WERI-Rb-1 (cell line): ENCODE data around the gene KRTAP5-9.
"Not testable (repeated sequence)": the region's sequence is repeated elsewhere in the genome, so short reads cannot be mapped to it uniquely, and the experiment has no call there.

Experiments
- DNase-seq: peaks from one replicate; pipeline ENCODE4 v3.0.0-alpha.2; 2020
- H3K27ac ChIP-seq: fragments of 250-450 bp; sonication (Bioruptor Pico); 2 replicates; pipeline ENCODE4 v1.5.1; 2020; ENCODE audit warnings: mild to moderate bottlenecking, moderate library complexity
- H3K27me3 ChIP-seq: fragments of 250-450 bp; sonication (Bioruptor Pico); 2 replicates; pipeline ENCODE4 v1.5.1; 2021; ENCODE audit warnings: mild to moderate bottlenecking, low read depth, moderate library complexity; ENCODE audit not compliant: insufficient read depth, severe bottlenecking
- H3K36me3 ChIP-seq: fragments of 250-450 bp; sonication (Bioruptor Pico); 2 replicates; pipeline ENCODE4 v1.5.1; 2020; ENCODE audit warnings: mild to moderate bottlenecking, moderate library complexity
- H3K4me3 ChIP-seq: 2 replicates; pipeline ENCODE4 v1.5.1; 2011; ENCODE audit warnings: low read depth, mild to moderate bottlenecking, control low read depth, low read length
- H3K9me3 ChIP-seq: fragments of 250-450 bp; sonication (Bioruptor Pico); 2 replicates; pipeline ENCODE4 v1.5.1; 2021; ENCODE audit warnings: mild to moderate bottlenecking, moderate library complexity; ENCODE audit not compliant: severe bottlenecking
- CTCF ChIP-seq: IDR thresholded peaks from 2 replicates; pipeline ENCODE4 v1.5.1; 2011; ENCODE audit warnings: low read depth, mild to moderate bottlenecking, control low read depth, inconsistent platforms, low read length

The KRTAP5-9 gene

DNA sequence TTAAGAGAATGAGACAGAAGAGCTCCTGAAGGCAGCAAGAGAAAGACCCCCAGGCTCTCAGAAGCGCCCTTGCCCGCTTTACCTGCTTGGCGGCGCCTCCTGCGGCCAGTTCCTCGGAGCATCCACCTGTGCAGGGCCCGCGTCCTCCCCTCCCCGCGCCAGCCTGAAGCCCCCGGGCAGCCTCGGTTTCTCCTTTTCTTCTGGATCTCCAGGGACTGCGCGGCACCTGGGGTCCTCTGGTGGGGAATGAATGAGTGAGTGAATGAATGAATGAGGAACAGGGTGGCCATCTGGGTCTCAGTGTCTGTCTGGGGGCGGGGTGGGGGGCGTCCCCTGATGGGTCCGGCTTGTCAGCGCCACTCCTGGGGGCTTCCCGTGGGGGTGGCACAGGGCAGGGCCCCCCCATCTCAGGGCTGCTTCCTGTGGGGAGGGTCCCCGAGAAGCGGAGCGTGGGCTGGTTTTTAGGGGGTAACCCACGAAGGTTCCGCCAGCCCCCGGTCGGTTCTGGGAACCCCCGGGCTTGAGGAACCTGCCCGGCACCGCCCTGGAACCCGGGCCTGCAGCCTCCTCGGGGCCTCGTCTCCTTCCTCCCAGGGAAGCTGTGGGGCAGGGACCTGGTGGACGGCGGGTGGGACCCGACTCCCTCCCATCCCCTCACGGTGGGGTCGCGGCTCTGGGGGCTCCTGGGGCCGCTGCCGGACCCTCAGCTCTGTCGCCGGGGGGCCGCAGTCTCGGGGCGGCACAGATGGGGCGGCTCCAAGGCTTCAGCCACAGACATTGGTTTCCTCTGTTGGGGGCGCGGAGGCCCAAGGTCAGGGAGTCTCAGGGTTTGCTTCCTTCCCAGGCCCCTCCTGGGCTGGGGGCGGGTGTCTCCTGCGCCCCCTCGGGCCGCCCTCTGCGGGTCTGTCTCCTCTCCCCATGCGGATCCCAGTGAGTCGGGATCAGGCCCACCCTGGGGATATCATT, 29.4 kb upstream of the KRTAP5-9 start:
- Histone ChIP-seq H3K27me3 (no peaks in the 10 kb centered on the region), H3K4me3 (no peak overlapping the region), H3K9me3 (peaks cover 4% of the 10 kb centered on the region), H3K36me3 (no peaks in the 10 kb centered on the region), H3K27ac (no peak overlapping the region)
- no peak for DNase-seq
- no peak for TF ChIP-seq CTCF

DNA sequence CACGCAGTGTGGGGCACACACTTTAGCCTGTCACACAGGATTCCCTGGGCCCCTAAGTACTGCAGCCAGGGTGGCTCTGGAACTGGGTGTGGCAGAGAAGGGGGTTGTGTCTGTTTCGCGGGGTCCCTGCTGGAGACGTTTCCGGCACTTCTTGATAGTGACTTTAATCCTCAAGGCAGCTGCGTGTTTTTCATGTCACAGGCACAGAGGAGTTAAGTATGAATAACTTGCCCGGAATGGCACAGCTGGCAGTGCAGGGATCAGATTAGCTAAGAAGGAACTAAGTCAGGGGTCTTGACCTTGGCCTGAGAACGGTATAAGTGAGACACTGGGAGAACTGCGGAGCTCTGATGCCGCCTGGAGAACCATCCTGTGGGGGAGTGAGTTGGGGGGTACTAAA, 28.7 kb upstream of the KRTAP5-9 start:
- peak; percentile 14 for DNase-seq
- TF ChIP-seq CTCF, result no peak
- Histone ChIP-seq H3K4me3 (no peak overlapping the region), H3K9me3 (peaks cover 4% of the 10 kb centered on the region), H3K36me3 (no peaks in the 10 kb centered on the region), H3K27me3 (no peaks in the 10 kb centered on the region), H3K27ac (no peak overlapping the region)

- Histone ChIP-seq H3K36me3 (no peaks in the 10 kb centered on the region), H3K9me3 (no peaks in the 10 kb centered on the region), H3K4me3 (no peak overlapping the region), H3K27ac (no peak overlapping the region), H3K27me3 (no peaks in the 10 kb centered on the region)
- TF ChIP-seq CTCF, result no peak
- DNase-seq, result no peak
These were observed 22.9 kb upstream of the KRTAP5-9 start for GRCh38 chr11:71525188-71525937.

- Histone ChIP-seq H3K27ac (no peak overlapping the region), H3K9me3 (no peaks in the 10 kb centered on the region), H3K27me3 (no peaks in the 10 kb centered on the region), H3K4me3 (no peak overlapping the region), H3K36me3 (no peaks in the 10 kb centered on the region)
- no peak for TF ChIP-seq CTCF
- no peak for DNase-seq
These were observed 22.2 kb upstream of the KRTAP5-9 start for GRCh38 chr11:71525938-71526495.

GRCh38 chr11:71526796-71527575, 21.2 kb upstream of the KRTAP5-9 start, which contains the start of gene KRTAP5-7:
KRTAP5-7 (plus strand) TSS chr11:71527267; CDS start chr11:71527301, 34 bp downstream.
- not testable (repeated sequence) for H3K4me3 ChIP-seq, DNase-seq, H3K27ac ChIP-seq, H3K9me3 ChIP-seq, H3K27me3 ChIP-seq, H3K36me3 ChIP-seq
